Measurements from ENCODE around the gene NALCN.

GRCh38 chr13:101204270-101205020 lies 211.9 kb downstream of the NALCN start:
- TF ChIP-seq CTCF (conservative IDR thresholded peaks at IDR 0.05 in 1 of 2, IDR thresholded peaks at IDR 0.05 in 1 of 2; ENCODE audit: extremely low read depth in 1 of 2, insufficient read depth in 1 of 2, low read depth in 1 of 2, low read length in 2 of 2) (no peak), EZH2 (IDR thresholded peaks at IDR 0.05; ENCODE audit: borderline replicate concordance, low read length) (no peak)

All from mammary epithelial cell (primary cell).